C4-2B (cell line): Measurements from ENCODE around the gene TMEM258.
A peak's percentile ranks its signal among the peaks of the same experiment; 100 is the strongest.

Experiments used
- H3K27ac ChIP-seq: fragments of 450-650 bp; 2 replicates; pipeline ENCODE4 v1.5.1; 2017
- CTCF ChIP-seq: fragments of 450-650 bp; conservative IDR thresholded peaks from 2 replicates; pipeline ENCODE4 v1.5.1; 2017; ENCODE audit warnings: mild to moderate bottlenecking
- ZFX ChIP-seq: fragments of 450-650 bp; IDR thresholded peaks from 2 replicates; pipeline ENCODE4 v1.6.1; 2017

Gene TMEM258

DNA sequence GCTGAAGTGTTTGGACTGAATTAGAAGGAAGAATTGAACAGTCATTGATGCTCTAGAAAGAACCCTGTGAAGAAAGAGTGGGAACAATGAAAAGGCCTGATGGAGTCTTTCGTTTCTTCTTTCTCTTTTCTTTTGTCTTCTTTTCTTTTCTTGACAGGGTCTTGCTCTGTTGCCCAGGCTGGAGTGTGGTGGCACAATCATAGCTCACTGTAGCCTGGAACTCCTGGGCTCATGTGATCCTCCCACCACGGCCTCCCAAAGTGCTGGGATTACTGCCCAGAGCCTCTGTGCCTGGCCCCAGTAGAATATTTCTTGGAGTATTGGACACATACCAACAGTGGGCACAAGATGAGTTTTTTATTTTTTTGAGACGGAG is 1.4 kb upstream of the TMEM258 start:
- TF ChIP-seq CTCF = no peak
- no peak for TF ChIP-seq ZFX
- peak overlapping the region; percentile 97 for H3K27ac ChIP-seq

DNA sequence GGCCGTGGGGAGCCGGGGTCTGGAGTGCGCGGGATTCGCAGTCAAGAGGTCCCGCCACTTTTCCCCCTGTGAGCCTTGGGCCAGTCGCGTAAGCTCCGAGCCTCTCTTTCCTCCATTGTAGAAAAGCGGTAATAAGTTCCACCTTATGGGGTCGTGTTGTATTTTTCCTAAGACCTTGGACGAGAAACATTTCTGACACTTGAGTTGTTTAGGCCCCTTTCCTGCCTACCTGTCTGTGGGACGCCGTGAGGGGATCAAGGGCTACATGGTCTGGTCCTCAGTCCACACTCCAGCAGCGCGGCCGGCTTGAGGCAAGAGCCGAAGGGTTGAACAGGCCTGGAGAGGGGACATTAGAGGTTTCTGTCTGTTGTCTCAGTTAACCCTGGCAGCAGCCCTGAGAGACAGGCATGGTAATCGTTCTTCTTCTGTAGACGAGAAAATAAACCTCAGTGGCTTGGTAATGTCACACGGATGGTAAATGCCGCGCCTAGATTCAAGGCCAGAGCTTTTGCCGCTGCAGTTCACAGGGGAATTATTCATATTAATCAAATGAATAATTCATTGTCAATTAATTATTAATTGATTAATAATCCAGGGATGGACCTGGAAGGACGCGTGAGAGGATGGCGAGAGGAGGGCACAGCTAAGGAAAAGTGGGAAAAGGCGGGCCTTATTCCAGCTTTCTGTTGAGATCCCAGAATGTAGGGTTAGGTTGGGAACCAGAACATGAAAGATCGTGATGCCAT is 857 bp upstream of the TMEM258 start:
- TF ChIP-seq CTCF (no peak), ZFX (peak; percentile 64; the same call in 1 of the 2 replicates)
- peak overlapping the region; percentile 97 for H3K27ac ChIP-seq

- TF ChIP-seq ZFX (no peak), CTCF (no peak)
- peak overlapping the region; percentile 97 for H3K27ac ChIP-seq
Observed at GRCh38 chr11:61791737-61792309, 576 bp downstream of the TMEM258 start.

DNA sequence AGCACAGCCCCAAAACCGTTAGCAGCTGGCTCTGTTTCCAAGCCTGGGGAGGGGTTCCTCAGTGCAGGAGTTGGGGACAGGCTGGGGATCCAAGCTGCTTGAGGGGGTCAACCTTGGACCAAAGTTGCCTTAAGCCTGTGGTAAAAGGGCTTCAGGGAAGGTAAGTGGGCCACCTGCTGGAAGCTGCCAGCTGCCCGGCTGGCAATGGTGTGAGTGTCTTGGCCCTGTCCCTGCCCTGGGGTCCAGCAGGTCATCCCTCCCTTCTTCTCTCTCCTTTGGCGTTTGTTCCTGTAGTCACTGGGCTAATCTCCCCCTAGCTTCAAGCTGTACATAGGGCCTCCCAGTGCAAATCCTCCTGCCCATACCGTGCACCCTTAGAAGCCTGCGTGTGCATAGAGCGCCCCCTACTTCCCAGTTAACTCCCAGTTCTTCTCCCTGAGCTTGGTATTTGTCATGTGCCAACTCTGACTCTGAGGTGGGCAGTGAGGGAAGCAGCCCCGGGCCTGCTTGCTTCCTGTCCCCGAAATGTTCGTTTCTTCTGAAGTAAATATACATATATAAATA is 4.4 kb downstream of the TMEM258 start:
- TF ChIP-seq CTCF (no peak; the same call in 1 of the 2 replicates), ZFX (no peak)
- H3K27ac ChIP-seq = no peak overlapping the region

DNA sequence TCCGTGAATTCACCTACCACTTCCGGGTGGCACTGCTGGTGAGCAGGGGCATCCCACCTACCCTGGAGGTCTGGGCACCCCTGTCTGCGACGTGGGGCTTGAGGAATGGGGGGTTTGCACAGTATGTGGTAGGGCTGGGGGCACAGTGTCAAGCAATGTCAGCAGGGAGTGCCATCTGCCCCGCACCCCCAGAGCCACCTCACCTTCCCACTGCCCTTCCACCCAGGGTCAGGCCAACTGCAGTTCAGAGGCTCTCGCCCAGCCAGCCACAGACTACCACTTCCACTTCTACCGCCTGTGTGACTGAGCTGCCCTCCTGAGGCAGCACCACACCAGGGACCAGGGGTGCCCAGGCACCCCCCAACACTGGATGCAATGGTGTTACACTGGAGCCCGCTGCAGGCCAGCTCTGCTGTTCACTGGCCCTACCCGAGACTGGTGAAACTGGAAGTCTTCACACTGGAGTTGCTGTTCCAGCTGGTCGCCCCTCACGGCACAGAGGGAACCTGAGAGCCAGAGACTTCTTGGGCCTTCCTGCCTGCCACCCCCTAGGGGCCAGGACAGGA is 6.5 kb downstream of the TMEM258 start:
- TF ChIP-seq CTCF (no peak), ZFX (no peak)
- H3K27ac ChIP-seq = no peak overlapping the region

DNA sequence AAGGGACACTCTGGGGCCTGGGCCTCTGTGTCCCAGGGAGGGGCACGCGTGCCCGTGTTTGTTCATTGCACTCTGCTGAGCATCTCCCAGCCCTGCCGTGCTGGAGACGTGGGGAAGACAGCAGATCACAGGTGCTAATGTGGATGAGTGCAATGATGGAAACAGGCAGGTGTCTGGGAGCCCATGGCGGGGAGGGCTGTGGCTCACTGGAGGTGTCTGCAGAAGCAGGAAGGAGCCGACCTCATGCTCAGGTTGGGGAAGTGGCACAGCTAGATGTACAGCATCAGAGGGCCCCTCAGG is 7.9 kb downstream of the TMEM258 start:
- TF ChIP-seq CTCF (no peak), ZFX (no peak)
- no peak overlapping the region for H3K27ac ChIP-seq
